HL-60 (cell line): Measurements from ENCODE around the gene ATP6V1F.

ENCODE experiments used
- GABPA ChIP-seq: IDR thresholded peaks from 2 replicates; pipeline ENCODE4 v1.6.1; 2012; ENCODE audit warnings: low read depth
- TF ChIP-seq, protein P1 (sequence below): IDR thresholded peaks from one replicate; pipeline ENCODE4 v1.5.1; 2011; ENCODE audit warnings: low read length, control low read depth, inconsistent platforms; ENCODE audit not compliant: insufficient read depth
- TF ChIP-seq, protein P2 (sequence below): IDR thresholded peaks from 2 replicates; pipeline ENCODE4 v1.6.1; 2012; ENCODE audit warnings: low read depth; ENCODE audit not compliant: insufficient replicate concordance

DNA sequence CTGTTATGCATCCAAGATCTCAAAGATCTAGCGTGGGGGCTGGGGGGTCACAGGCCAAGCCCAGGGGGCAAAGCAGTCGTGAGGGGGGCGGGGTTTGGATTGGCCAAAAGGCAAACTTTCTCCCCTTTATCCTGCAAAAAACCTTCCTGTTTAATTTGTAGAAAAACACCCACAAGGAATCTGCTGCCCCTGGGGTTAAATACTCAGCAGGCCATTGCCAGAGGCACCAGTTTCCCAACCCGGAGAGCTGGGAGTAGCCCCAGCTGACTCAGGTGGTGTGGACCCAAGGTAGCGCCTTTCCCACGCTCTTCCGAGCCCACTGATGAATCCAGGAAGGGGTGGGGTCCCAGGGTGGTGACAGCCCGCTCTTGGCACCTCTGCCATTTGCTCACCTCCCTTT lies 26.5 kb downstream of the ATP6V1F start:
- TF ChIP-seq, protein P1, sequence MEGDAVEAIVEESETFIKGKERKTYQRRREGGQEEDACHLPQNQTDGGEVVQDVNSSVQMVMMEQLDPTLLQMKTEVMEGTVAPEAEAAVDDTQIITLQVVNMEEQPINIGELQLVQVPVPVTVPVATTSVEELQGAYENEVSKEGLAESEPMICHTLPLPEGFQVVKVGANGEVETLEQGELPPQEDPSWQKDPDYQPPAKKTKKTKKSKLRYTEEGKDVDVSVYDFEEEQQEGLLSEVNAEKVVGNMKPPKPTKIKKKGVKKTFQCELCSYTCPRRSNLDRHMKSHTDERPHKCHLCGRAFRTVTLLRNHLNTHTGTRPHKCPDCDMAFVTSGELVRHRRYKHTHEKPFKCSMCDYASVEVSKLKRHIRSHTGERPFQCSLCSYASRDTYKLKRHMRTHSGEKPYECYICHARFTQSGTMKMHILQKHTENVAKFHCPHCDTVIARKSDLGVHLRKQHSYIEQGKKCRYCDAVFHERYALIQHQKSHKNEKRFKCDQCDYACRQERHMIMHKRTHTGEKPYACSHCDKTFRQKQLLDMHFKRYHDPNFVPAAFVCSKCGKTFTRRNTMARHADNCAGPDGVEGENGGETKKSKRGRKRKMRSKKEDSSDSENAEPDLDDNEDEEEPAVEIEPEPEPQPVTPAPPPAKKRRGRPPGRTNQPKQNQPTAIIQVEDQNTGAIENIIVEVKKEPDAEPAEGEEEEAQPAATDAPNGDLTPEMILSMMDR = no peak
- TF ChIP-seq, protein P2, sequence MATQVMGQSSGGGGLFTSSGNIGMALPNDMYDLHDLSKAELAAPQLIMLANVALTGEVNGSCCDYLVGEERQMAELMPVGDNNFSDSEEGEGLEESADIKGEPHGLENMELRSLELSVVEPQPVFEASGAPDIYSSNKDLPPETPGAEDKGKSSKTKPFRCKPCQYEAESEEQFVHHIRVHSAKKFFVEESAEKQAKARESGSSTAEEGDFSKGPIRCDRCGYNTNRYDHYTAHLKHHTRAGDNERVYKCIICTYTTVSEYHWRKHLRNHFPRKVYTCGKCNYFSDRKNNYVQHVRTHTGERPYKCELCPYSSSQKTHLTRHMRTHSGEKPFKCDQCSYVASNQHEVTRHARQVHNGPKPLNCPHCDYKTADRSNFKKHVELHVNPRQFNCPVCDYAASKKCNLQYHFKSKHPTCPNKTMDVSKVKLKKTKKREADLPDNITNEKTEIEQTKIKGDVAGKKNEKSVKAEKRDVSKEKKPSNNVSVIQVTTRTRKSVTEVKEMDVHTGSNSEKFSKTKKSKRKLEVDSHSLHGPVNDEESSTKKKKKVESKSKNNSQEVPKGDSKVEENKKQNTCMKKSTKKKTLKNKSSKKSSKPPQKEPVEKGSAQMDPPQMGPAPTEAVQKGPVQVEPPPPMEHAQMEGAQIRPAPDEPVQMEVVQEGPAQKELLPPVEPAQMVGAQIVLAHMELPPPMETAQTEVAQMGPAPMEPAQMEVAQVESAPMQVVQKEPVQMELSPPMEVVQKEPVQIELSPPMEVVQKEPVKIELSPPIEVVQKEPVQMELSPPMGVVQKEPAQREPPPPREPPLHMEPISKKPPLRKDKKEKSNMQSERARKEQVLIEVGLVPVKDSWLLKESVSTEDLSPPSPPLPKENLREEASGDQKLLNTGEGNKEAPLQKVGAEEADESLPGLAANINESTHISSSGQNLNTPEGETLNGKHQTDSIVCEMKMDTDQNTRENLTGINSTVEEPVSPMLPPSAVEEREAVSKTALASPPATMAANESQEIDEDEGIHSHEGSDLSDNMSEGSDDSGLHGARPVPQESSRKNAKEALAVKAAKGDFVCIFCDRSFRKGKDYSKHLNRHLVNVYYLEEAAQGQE = no peak
- TF ChIP-seq GABPA = no peak
